Ureter (tissue), 1 donor: Measurements from ENCODE around the gene ZNF777. TPM values are rescaled to one million over a fixed set of nuclear protein-coding genes. Genes with fewer than 3 reads are reported as not detected.
"Not testable (repeated sequence)": the region's sequence is repeated elsewhere in the genome, so short reads cannot be mapped to it uniquely, and the experiment has no call there.

Experiments
- DNase-seq: peaks from one replicate; pipeline ENCODE4 v3.0.0-alpha.2; 2020; ENCODE audit warnings: low spot score
- total RNA-seq: library from RNA; stranded (reverse); gene quantifications from one replicate; pipeline ENCODE4 v1.2.4, GENCODE V29; 2023
- donor health status: DM: yes; HTN: yes; CAD: no.

Gene ZNF777
- total RNA-seq, 1 donor from 2014 or later, result 15.1 TPM

GRCh38 chr7:149420006-149420405 is 40.9 kb downstream of the ZNF777 start:
- DNase-seq, result no peak

- DNase-seq, result no peak
Observed at GRCh38 chr7:149415391-149416071, 45.3 kb downstream of the ZNF777 start.

DNA sequence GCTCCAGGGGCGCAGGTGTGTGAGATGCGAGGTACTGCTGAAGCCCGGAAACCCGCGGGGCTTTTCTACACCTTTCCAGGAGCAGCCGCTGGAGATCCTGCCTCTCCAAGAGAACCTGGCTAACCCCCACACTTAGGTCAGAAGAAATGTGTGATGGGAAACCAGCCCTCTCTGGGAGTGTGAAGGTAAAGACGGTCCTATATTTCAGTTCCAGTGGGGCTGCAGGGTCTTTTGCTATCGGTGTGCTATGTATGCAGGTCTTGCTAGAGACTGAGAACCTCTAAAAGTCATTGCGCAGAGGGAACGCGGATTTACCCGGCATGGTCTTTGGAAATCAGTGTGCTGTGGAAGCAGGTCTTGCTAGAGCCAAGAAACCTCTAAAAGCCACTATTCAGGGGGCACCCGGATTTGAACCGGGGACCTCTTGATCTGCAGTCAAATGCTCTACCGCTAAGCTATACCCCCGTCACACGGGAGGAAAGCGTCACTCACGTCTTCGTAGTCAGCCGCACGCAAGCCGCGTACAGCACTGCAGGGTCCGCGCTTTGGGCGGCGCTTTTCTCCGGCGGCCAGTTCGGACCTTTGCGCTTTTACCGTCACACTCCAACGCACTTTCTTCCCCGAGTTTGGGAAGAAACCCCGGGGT is 46.0 kb downstream of the ZNF777 start:
- peak; percentile 52 for DNase-seq

DNA sequence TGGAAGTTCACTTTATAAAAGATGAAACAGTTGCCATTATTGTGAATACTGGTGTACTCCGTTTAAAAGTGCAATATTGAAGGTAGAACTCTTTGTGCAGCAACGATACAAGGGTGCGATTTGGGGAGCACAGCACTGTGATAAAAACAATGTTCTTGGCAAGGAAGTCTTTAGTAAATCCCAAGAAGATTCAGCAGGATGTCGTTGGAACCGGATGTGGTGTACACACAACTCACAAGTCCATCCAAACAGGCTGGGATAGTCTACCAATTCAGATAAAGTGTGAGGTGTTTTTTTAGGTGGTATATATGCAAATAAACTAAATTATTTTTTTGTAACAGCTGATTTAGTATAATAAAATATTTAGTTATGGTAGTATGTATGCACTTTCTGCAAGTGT is 46.7 kb downstream of the ZNF777 start:
- no peak for DNase-seq

DNA sequence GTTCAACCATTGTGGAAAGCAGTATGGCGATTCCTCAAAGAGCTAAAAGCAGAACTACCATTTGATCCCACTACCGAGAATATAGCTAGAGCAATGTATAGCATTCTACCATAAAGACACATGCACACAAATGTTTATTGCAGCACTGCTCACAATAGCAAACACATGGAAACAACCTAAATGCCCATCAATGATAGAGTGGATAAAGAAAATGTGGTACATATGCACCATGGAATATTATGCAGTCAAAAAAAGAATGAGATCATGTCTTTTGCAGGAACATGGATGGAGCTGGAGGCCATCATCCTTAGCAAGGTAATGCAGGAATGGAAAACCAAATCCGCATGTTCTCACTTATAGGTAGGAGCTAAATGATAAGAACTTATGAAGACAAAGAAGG is 47.8 kb downstream of the ZNF777 start:
- DNase-seq, result not testable (repeated sequence)

- DNase-seq, result no peak
Observed at GRCh38 chr7:149409895-149410294, 51.0 kb downstream of the ZNF777 start.

DNA sequence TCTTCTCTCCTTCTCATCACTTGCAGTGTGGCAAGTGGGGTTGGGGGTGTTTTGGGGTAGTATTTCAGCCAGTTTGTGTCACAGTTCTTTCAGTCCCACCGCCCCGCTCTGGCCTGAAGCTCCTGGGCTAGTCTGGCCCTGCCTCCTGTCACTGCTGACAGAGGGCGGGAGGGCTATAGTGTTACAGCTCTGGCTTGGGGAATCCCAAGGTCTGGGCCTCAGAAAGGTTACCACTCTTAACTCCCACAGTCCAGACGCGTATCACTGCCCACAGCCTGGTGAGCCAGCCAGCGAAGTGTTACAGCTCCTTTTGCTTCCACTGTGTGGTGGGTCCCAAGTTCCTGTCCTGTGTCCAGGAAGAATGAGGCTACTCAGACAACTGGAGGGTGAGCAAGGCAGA is 56.0 kb downstream of the ZNF777 start:
- no peak for DNase-seq

GRCh38 chr7:149404396-149404795 is 56.5 kb downstream of the ZNF777 start:
- no peak for DNase-seq

DNA sequence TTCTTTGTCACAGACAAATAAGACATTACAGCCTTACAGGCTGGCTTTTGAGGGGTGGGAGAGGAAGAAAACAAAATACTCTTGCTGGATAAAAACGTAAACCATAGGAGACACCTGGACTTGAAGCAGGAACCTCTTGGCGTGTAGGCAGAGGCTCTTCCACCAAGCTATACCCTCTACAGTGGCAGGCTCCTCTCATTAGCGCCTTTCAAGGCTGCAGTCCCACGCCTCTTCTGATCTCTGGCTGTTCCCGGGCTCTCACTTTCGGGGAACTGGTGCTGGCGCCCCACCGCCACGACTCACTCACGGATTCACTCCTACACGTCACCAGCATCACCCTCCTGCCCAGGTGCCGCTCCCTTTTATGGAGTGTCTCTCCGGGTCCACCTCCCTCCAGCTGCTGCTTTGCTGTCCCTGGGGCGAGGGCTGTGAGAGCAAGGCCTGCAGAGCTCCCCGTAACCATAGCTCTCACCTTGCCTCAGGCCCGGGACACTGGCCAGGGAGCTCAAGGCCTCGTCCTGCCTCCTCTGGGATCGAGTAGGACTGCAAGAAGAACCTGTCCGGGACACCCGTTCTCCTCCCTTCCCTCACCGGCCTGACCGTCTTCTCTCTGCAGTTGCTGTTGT is 62.6 kb downstream of the ZNF777 start:
- no peak for DNase-seq

DNA sequence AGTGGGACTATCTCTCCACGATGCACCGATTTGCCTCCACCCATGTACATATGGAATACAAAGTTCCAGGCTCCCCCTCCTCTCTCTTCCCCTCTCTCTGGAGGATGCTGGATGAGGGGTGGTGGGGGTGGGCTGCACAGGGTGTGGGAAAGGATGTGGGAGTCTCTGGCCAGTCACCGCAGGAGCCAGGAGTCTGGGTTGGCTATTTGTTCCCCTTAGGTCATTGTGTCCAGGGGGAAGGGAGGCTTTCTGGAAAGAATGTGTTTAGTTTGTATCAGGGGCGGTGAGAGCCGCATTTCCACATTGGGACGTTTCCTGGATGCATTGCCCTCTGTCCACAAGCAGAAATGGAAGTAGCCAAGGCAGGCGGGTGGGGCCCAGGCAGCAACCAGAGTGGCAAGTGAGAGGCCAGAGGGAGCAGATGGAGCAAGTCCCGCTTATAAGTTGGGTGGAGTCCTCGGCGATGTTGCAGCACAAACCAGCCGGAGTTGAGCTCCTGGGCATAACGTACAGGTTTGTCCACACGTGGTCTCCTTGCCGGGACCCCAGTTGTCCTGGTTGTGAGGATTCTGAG is 63.3 kb downstream of the ZNF777 start:
- DNase-seq, result no peak

DNA sequence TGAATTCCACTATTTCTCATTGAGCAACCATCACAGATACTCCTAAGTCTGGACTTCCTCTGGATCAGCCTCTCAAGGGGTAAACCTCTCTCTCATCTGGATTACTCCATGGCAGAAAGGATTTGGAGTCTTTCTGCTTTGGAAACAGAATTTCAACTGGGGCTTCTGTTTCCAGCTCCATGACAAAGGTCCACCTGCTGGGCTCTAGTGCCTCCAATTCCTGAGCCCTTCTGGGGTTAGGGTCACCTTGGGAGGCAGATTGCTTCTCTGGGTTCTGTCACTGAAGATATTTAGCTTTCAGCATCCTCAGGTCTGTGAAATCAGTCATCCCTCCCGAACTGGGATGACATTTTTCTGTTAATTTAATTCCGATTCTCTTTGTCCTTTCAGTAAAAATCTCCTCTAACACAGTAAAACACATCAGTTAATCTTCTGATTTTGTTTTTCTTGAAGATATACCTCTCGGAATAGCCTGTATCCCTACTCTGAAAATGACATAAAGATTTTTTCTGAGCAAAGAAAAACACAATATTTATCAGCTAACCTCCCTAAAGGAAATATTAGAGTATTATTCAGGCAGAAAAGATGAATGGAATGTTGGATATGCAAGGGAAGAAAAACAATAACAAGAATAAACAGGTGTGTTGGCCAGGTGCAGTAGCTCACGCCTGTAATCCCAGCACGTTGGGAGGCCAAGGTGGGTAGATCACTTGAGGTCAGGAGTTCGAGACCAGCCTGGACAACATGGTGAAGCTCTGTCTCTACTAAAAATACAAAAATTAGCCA is 72.1 kb downstream of the ZNF777 start:
- DNase-seq, result not testable (repeated sequence)

DNA sequence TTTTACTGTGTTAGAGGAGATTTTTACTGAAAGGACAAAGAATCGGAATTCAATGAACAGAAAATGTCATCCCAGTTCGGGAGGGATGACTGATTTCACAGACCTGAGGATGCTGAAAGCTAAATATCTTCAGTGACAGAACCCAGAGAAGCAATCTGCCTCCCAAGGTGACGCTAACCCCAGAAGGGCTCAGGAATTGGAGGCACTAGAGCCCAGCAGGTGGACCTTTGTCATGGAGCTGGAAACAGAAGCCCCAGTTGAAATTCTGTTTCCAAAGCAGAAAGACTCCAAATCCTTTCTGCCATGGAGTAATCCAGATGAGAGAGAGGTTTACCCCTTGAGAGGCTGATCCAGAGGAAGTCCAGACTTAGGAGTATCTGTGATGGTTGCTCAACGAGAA is 74.3 kb downstream of the ZNF777 start:
- not testable (repeated sequence) for DNase-seq

DNA sequence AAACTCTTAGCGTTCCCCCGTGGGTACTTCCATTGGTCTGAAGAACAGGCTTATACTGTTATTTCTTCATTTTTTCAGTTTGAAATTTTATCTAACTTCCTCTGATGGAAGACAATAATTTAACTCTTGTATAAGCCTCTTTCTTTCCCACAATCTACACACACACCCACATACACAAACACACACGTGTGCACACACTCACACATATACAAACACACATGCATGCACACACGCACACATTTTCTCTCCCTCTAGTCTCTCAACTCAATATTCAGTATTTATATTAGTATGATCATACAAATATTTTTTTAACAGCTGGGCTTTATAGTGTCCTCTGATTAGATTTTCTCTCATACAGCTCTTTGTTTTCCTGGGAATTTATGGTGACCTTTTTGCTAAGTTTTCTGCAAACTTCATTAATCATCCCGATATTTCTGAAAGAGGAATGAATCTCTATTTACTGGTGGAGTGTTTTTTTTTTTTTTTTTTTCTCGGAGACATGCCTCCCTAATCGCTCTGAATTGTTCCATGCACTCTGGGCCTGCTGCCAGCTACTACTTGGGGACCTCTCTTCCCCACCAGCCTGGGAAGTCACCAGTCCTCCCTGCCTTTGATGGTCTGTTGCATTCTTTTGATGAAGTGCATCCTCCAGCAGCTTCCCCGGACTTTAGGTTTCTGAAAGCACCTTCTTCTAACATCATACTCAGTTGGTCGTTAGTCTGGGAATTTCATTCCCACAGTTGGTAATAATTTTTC is 75.5 kb downstream of the ZNF777 start:
- DNase-seq, result no peak

Other genes starting within 250 kb of the ZNF777 start
- gene ZNF212, start 221.4 kb downstream of the ZNF777 start, total RNA-seq, result 11.2 TPM
- gene ZNF783, start 198.9 kb downstream of the ZNF777 start, total RNA-seq, result 30.0 TPM
- 17.3 TPM for gene ZNF746, start 36.7 kb upstream of the ZNF777 start, total RNA-seq